ENCODE measurements around the gene NPHP3.
"Not testable (repeated sequence)": the region's sequence is repeated elsewhere in the genome, so short reads cannot be mapped to it uniquely, and the experiment has no call there.

NPHP3 gene, protein sequence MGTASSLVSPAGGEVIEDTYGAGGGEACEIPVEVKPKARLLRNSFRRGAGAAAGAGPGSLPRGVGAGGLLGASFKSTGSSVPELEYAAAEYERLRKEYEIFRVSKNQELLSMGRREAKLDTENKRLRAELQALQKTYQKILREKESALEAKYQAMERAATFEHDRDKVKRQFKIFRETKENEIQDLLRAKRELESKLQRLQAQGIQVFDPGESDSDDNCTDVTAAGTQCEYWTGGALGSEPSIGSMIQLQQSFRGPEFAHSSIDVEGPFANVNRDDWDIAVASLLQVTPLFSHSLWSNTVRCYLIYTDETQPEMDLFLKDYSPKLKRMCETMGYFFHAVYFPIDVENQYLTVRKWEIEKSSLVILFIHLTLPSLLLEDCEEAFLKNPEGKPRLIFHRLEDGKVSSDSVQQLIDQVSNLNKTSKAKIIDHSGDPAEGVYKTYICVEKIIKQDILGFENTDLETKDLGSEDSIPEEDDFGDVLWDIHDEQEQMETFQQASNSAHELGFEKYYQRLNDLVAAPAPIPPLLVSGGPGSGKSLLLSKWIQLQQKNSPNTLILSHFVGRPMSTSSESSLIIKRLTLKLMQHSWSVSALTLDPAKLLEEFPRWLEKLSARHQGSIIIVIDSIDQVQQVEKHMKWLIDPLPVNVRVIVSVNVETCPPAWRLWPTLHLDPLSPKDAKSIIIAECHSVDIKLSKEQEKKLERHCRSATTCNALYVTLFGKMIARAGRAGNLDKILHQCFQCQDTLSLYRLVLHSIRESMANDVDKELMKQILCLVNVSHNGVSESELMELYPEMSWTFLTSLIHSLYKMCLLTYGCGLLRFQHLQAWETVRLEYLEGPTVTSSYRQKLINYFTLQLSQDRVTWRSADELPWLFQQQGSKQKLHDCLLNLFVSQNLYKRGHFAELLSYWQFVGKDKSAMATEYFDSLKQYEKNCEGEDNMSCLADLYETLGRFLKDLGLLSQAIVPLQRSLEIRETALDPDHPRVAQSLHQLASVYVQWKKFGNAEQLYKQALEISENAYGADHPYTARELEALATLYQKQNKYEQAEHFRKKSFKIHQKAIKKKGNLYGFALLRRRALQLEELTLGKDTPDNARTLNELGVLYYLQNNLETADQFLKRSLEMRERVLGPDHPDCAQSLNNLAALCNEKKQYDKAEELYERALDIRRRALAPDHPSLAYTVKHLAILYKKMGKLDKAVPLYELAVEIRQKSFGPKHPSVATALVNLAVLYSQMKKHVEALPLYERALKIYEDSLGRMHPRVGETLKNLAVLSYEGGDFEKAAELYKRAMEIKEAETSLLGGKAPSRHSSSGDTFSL (N-terminal part only)

DNA sequence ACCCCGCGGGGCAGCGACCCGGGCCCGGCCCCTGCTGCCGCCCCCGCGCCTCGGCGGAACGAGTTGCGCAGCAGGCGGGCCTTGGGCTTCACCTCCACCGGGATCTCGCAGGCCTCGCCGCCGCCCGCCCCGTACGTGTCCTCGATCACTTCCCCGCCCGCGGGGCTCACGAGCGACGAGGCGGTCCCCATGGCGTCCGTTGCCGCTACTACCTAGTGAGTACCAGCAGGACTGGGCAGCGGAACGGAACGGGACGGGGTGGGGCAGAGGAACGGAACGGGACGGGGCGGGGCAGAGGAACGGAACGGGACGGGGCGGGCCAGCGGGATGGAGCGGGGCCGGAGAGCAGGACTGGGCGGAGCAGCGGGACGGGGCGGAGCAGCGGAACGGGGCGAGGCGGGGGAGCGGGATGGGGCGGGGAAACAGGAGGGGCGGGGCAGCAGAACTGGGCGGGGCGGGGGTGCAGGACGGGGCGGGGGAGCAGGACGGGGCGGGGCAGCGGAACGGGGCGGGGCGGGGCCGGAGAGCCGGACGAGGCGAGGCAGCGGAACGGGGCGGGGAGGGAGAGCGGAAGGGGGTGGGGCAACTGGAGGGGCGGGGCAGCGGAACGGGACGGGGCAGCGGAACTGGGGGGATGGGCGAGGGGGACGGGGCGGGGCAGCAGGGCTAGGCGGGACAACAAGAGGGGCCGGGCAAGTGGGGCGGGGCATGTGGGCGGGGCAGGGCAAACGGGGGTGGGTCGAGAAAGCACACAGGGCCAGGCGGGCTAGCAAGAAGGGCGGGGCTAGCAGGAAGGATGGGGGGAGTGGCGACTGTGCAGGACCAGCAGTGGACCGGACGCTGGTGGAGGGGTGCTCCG, at the start of gene NPHP3:
TSS of gene NPHP3 (minus strand) at position 245 of the 859 bp plus-strand sequence. CDS start at position 191, 54 bp downstream.
- peak; percentile 99 for DNase-seq (ENCODE audit: low spot score)

DNA sequence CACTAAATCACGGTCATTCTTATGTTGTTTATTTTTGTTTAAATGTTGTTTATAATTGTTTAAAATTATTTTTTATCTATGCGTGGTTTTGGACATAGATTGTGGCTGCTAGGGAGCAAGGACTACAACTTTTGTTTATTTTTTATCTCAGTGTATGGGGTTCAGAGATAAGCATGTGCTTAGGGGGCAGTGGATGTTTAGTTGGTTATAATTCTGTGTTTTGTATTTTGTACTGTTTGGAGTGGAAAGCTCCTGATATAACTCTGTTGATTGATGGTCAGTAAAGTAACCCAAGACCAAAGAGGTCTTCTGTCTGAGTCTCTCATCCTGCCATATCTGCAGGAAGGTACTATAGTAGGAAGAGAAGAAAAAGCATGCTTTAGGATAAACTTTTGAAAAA, 36.5 kb upstream of the NPHP3 start:
- no peak for DNase-seq (ENCODE audit: low spot score)

DNA sequence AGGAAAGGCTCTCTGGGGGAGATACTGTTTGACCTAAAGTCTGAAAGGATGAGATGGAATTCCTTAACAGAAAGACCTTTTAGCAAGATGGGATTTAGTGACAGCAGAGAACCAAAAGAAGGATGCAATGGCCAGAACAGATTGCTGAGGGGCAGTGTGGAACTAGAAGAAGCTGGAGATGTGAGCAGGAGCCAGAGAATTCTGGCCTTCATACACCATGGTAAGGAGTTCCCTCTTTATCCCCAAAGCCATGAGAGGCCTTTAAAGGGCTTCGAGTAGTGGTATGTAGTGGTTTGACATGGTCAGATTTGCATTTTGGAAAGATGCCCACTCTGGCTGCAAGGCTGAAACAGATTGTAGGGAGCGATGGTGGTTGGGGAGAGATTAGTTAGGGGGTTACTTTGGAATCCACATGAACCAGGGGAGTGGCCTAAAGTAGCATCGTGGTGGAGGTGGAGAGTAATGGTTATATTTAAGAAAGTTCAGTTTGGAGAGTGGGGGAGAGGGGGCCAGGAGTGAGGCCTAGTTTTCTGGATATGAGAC, 34.0 kb upstream of the NPHP3 start:
- DNase-seq (ENCODE audit: low spot score): no peak

DNA sequence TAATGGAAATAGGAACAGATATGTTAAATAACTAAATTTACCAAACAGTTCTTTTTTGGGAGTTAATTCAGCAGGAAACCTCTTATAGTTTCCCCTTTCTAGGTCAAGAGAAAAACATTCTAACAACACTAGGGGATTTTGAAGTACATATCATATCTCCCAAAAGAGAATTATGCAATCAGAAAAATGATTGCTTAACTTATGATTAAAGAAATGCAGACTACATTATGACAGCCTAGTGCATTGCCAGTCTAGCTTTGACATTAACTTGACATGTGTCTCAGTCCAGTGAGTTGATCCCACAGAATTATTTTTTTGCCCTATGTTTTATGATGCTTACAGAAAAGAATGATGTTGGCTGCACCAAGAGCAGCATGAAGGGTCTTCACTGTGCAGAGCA, 31.7 kb upstream of the NPHP3 start:
- DNase-seq (ENCODE audit: low spot score): no peak

DNA sequence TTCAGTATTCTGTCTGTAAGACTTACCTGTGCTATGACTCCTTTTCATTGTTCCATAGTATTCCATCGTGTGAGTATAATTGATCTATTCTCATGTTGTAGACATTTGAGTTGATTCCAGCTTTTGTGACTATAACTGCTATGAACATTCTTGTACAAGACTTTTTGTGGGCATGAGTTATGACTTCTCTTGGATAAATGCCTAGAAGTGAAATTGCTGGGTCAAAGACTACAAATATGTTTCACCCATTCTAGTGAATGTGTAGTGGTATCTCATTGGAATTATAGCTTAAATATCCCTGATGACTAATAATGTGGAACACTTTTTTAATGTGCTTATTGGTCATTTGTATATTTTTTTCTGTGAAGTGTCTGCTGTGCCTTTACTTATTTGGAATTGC, 27.6 kb upstream of the NPHP3 start:
- DNase-seq (ENCODE audit: low spot score): no peak

DNA sequence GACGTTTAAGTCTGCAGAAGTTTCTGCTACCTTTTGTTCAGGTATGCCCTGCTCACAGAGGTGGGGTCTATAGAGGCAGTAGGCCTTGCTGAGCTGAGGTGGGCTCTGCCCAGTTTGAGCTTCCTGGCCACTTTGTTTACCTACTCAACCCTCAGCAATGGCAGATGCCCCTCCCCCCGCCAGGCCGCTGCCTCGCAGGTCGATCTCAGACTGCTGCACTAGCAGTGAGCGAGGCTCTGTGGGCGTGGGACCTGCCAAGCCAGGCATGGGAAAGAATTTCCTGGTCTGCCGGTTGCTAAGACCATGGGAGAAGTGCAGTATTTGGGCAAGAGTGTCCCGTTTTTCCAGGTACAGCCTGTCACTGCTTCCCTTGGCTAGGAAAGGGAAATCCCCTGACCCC, 24.5 kb upstream of the NPHP3 start:
- not testable (repeated sequence) for DNase-seq (ENCODE audit: low spot score)

DNA sequence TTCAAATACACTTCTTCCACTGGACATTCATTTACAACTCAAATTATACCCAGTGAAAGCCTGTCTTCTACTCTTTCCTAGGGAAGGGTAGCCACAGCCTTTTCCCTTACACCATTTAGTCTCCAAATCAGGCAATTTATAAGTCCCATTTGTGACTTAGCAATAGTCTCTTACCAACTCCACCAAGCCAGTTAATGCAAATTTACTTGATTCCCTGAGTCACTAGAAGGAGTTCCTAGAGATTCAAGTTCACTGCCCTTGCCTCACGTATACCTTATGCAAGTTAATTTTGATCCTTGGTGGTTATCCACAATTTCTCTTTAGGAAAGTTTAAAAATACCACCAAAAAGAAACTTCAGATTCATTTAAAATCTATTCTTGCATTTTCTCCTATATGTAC, 16.1 kb upstream of the NPHP3 start:
- DNase-seq (ENCODE audit: low spot score): no peak

DNA sequence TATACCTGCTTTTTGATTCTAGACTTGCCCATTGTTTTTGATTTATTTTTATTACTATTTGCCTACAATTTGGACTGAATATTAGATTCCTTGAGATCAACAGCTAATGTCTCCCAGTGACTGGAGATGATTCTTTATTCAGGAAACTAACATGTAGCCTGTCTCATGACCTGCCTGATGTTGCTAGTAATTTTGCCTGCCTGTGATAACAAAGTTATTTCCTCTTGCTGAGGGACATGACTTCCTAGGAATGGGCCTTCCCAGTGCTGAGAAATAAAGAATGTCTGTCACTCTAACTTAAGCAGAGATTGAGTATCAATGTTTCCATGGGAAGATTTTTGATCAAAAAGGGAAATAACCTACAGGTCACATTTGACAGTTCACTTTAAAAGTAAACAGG, 13.4 kb upstream of the NPHP3 start:
- no peak for DNase-seq (ENCODE audit: low spot score)

DNA sequence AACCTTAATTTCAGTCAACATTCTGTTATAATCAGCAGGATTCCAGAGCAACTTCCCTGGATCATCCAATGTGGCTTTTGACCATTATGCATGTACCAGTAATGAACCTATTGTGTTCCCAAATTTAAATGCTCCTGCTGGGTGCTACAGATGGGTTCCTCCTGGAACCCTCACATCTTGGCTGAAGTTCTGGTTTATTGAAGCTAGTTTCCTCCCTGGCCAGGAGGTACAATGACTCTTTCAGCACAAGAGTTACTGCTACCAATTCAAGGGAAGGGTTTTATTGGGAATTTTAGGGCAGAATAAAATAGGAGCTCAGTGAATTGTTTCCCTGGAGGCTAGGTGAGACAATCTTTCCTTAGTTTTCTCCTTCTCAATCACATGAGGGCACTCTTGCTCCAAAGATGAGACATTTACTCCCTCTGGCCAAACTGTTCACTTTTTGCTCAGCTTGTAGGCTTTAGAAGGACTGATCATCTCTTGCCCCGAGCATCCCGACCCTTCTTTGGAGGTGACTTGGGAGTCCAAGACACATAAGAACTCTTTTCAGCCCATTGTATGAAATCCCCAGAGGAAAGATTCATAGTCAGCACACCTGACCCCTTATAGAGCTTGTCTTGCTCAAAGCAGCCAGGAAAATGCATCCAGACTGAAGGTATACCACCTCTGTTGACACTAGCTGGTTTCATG, 8.8 kb upstream of the NPHP3 start:
- peak; percentile 49 for DNase-seq (ENCODE audit: low spot score)

DNA sequence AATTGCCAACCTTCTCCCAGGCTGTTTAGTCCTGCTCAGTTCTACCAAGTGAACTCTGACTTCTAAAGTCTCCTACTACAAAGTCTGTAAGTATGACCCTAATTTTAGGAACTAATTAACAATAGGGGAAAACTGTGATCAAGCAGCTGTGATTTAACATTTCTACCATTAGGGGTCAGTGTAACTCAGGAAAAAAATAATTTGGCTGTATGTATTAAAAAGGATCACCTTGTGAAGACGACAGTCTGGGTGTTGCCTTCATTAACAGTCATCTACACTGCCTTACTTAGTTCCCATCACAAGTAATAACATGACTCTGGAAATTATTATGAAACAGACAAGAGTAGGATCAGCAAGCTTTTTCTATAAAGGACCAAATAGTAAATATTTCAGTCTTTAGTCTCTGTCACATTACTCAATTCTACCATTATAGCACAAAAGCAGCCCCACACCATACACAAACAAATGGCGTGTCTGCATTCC, 4.2 kb upstream of the NPHP3 start:
- DNase-seq (ENCODE audit: low spot score): peak; percentile 31

DNA sequence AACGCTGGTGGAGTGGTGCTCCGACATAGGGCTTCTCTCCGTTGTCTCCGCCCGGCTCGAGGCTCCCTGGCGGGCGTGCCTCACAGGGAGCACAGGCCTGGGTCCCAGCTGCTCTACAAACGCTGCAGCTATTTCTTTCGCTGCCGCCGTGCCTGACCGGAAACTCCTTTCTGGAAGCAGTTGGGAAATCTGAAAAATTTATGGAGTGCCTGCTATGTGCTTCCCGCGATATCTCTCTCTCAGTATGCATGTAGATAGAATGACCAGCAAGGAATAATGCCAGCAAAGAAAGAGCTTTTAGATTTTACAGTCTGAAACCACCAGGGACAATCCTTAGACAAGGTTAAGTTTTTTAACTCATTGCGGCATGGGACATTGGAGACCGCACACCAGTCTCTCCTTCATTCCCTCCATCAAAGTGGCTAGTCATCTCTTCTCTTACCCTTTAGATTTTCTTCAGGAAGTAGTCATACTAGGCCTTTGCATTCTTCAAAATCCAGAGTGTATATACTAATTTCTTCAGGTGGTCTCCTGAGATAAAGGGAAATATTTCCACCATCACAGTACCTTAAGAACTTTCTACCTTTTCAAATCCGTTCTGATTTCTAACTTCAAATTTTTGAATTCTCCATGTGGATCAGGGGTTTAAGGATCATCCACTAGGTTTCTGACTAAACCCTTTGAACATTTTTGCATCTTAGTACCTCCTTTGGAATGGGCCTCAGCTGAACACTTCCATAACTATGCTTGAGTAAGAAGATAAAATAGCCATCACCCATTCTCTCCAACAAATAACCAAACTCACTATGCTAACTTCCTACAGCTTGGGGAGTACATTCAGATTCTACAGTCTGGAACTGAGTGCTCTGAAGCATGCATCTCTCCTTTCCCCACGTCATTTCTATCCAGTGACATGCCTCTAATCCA, 1.1 kb upstream of the NPHP3 start:
- DNase-seq (ENCODE audit: low spot score): no peak

DNA sequence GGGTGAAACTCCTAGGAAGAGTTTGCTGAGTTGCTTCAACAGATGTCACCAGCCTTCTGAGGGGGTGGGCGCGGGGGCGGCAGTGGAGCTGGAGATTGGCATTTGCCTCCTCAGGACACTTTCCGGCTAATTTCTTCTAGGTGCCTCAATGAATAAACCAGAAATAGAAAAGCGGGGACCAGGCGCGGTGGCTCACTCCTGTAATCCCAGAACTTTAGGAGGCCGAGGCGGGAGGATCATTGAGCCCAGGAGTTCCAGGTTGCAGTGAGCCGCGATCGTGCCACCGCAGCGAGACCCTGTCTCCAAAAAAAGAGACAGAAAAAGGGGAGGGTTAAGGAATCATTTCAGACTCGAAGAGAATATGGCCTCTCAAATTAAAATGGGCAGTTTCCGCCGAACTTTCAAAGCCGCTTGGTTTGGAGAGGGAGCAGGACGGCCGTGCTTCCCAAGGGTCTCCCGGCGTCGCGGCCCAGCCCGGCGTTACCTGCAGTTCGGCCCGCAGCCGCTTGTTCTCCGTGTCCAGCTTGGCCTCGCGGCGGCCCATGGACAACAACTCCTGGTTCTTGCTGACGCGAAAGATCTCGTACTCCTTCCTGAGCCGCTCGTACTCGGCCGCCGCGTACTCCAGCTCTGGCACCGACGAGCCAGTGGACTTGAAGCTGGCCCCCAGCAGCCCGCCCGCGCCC, 587 bp downstream of the NPHP3 start:
- peak; percentile 70 for DNase-seq (ENCODE audit: low spot score)

DNA sequence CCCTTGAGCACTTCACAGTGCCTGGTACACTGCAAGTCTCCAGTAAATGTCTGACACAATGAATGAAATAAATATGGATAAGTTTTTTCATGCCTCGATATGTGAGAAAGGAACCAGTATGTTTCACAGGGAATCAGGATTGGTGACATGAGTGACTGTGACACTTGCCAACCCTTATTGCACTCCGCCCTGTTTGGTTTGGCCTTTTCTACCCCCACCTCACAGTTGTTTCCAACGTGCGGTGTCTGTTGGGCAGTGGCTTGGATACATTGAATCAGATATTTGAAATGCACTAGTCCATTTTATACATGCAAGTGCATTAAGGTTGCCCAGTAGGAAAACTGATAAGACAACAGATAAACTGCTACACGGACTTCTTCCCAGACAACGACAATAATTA, 2.0 kb downstream of the NPHP3 start:
- DNase-seq (ENCODE audit: low spot score): no peak

DNA sequence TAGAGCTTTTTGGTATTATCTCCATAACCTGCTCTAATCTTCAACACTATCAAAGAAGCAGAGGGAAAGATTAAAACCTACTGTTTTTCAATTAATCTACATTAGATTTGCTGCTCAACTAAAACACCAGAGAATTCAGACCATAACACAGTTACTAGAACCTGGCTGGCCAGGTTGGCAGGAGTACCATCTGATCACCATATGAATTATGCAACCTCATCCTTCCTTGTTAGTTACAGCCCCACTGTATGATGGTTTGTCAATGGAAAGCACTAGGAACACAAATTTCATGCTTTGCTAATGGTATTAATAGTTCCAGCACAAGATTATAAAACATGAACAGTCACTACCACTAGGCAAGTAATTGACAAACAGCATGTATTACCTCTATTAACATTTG, 5.8 kb downstream of the NPHP3 start:
- DNase-seq (ENCODE audit: low spot score): no peak

DNA sequence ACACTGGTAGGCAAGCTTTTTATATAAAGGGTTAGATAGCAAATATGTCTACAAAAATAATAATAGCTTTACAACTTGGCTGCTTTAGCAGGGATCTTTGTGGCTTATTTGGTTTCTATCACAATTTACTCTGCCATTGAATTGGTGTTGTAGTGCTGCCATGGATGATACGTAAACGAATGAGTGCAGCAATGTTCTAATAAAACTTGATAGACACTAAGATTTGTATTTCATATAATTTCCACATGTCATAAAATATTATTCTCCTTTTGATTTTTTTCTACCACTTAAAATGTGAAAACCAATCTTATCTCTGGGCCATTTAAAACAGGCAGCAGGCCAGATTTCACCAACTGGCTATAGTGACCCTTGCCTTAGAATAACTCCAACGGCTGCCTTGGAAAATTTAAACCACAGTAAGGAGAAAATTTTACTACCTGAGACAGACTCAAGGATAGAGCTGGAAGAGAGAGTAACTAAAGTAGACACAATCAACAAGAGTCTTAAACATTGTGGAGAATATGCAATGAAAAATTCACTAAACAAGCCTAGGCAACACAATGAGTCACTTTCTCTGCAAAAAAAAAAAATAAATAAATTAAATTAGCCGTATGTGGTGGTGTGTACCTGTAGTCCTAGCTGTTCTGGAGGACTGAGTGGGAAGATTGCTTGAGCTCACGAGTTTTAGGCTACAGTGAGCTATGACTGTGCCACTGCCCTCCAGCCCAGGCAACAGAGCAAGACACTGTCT, 8.1 kb downstream of the NPHP3 start:
- DNase-seq (ENCODE audit: low spot score): no peak

DNA sequence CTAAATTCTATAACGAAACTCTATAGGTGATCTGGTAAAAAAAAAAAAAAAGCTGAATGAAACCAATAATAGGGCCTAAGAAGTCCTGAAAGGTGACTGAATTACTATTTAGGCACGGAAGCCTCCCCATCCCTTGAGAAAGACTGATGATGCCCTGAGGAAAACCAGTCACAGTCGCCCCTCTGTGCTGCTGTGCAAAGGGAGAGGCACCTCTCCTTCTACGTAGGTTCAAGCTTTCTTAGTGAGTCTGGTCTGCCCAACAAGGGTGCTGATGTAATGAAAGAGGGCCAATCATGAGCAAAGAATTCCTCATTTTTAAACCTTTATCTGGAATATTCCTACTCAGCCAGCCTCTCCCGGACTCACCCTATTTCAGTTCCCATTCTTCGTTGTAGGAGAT, 11.9 kb downstream of the NPHP3 start:
- no peak for DNase-seq (ENCODE audit: low spot score)

DNA sequence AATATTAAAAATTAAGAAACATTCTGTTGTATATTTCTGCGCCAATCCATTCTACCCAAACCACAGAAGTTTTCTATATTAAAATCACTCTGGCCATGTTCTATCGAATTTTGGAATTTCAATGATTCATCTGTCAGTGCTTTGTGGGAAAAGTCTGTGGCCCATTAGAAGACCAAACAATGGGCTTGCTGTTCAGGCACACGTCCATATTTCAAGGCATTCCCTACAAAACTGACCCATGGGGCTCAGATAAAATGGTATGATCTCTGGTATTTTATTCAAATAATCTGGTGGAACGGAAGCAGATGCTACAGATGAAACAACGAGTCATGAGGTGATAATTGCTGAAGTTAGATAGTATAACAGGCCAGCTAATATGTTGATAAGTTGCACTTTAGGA, 12.4 kb downstream of the NPHP3 start:
- no peak for DNase-seq (ENCODE audit: low spot score)

DNA sequence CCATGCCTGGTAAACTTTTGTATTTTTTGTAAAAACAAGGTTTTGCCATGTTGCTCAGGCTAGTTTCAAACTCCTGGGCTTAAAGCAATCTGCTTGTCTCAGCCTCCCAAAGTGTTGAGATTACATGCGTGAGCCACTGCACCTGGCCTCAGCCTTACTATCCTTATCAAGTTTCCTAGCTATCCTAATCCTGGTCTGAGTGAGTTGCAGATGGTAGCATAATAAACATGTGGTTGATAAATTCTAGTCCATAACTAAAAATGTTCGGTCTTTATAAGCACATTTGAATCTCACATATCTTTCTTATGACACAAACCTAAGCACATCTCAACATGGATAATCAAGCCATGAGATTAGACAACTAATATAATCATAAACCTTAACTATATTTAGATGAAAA, 18.5 kb downstream of the NPHP3 start:
- DNase-seq (ENCODE audit: low spot score): no peak
